GM19438 (cell line): ENCODE results near the gene ZNF593OS.

Source experiments
- ATAC-seq: cut with Tn5 transposase; IDR thresholded peaks from one replicate; pipeline ENCODE4 v1.9.1; 2021; ENCODE audit warnings: low read depth; ENCODE audit not compliant: unreplicated experiment

ZNF593OS gene

GRCh38 chr1:26184883-26185282, 13.3 kb upstream of the ZNF593OS start:
- ATAC-seq: no peak

GRCh38 chr1:26184086-26184485, 12.5 kb upstream of the ZNF593OS start:
- ATAC-seq: no peak

GRCh38 chr1:26182383-26182696, 10.7 kb upstream of the ZNF593OS start:
- no peak for ATAC-seq

GRCh38 chr1:26181586-26182382, 10.2 kb upstream of the ZNF593OS start:
- no peak for ATAC-seq

- no peak for ATAC-seq
Measured at GRCh38 chr1:26180010-26180506, 8.4 kb upstream of the ZNF593OS start.

- ATAC-seq: no peak
Measured at GRCh38 chr1:26177182-26177684, 5.6 kb upstream of the ZNF593OS start, which contains the start of gene CNKSR1. Gene CNKSR1 (plus strand): TSS chr1:26177491. CDS start chr1:26177548, 57 bp downstream.

GRCh38 chr1:26175346-26175745, 3.7 kb upstream of the ZNF593OS start:
- ATAC-seq: no peak

- ATAC-seq: no peak
Measured at GRCh38 chr1:26170472-26170821, 1.2 kb downstream of the ZNF593OS start.

GRCh38 chr1:26169669-26170471, 1.8 kb downstream of the ZNF593OS start, which contains the start of gene ZNF593:
Gene ZNF593 (plus strand): TSS chr1:26169908. CDS start chr1:26169984, 76 bp downstream.
- peak; percentile 95 for ATAC-seq

- no peak for ATAC-seq
Measured at GRCh38 chr1:26169198-26169554, 2.5 kb downstream of the ZNF593OS start.

GRCh38 chr1:26168410-26169197, 3.0 kb downstream of the ZNF593OS start, which contains the start of gene C1orf232:
Gene C1orf232 (minus strand): TSS chr1:26168963. CDS start chr1:26168499, 464 bp downstream.
- ATAC-seq: no peak

- no peak for ATAC-seq
Measured at GRCh38 chr1:26166719-26167281, 4.8 kb downstream of the ZNF593OS start.

- ATAC-seq: no peak
Measured at GRCh38 chr1:26164861-26165842, 6.5 kb downstream of the ZNF593OS start.

GRCh38 chr1:26164036-26164860, 7.4 kb downstream of the ZNF593OS start:
- no peak for ATAC-seq

GRCh38 chr1:26163684-26164035, 8.0 kb downstream of the ZNF593OS start:
- ATAC-seq: no peak

- no peak for ATAC-seq
Measured at GRCh38 chr1:26162220-26162709, 9.4 kb downstream of the ZNF593OS start.

- ATAC-seq: no peak
Measured at GRCh38 chr1:26161415-26162219, 10.0 kb downstream of the ZNF593OS start.
